Central memory CD4-positive, alpha-beta T cell (primary cell): ENCODE measurements around the gene ZSWIM7.

Source experiments
- DNase-seq: peaks from one replicate; pipeline ENCODE4 v3.0.0; 2022
- total RNA-seq, 3 experiments: gene quantifications; one replicate each; lab custom pipeline; 2026; lab: John Stamatoyannopoulos, UW

ZSWIM7 gene
- 8.5 to 26.9 (median 20.5) reads per million in 3 experiments for total RNA-seq

DNA sequence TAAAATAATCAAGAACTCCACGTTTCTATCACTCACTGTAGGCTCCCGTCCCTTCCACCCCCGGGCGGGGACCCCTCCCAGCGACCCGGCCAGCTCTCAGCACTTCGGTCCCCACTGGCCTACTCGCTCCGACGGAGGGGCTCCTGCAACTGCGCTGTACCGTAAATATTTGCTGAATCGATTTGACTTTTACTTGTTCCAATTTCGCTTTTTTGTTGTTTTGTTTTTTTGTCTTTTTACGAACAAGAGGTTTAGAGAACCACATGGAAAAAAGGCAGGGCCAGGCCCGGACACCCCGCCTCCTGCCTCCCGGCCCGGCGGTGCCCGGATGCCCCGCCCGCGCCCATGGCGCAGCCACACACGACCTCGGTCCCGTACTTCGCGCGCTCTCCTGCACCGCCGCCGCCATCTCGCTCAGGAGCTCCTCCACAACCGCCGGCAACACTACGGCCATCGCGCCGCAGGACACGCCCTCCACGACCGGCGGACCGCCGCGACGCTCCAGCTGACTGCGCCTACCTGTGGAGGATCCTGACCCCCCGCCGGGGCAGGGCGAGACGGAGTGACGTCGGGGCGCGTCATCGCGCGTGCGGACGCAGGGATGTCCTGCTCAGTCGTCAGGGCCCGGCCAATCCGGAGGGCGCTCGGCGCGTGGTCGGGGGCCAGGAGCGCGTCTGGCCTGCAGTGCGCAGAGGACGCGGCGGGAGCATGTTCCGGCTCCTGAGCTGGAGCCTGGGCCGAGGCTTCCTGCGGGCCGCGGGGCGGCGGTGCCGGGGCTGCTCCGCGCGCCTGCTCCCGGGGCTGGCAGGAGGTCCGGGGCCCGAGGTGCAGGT lies at the start of gene ZSWIM7, which contains the start of gene TTC19:
Gene ZSWIM7 (minus strand): TSS at position 564 of the 833 bp plus-strand sequence. CDS start 110 bp downstream, at position 454.
Gene TTC19 (plus strand): TSS at position 684 of the 833 bp plus-strand sequence. CDS start 25 bp downstream, at position 709.
- peak; percentile 89 for DNase-seq

- DNase-seq = no peak
These were observed 49.4 kb upstream of the ZSWIM7 start for GRCh38 chr17:16048811-16049449.

DNA sequence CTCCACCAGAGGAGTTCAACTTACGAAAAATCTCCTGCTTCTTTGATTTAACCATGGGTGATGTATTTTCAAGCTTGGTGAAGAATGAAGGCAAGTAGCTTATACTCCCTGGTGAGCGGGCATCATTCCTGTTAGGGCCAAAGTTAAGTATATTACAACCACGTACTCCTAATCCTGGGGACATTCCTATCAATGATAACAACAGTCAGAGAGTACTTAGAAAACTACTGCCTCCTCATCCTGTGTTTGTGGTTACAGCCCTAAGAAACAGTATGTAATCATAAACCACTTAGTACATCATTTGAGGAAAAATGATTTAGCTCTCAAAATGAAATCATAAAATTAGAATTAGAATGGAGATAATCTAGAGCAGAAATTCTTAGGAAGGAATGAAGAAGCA lies 47.5 kb upstream of the ZSWIM7 start:
- DNase-seq = no peak

DNA sequence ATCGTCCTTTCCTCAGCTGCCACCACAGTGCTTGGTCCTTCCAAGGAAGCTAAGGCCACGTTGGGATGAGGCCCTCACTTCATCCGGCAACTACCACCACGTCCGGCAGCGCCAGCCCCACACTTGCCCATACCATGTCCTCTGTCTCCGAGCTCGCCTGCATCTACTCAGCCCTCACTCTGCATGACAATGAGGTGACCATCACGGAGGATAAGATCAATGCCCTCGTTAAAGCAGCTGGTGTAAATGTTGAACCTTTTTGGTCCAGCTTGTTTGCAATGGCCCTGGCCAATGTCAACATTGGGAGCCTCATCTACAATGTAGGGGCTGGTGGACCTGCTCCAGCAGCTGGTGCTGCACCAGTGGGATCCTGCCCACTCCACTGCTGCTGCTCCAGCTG lies 45.0 kb upstream of the ZSWIM7 start:
- DNase-seq = no peak

DNA sequence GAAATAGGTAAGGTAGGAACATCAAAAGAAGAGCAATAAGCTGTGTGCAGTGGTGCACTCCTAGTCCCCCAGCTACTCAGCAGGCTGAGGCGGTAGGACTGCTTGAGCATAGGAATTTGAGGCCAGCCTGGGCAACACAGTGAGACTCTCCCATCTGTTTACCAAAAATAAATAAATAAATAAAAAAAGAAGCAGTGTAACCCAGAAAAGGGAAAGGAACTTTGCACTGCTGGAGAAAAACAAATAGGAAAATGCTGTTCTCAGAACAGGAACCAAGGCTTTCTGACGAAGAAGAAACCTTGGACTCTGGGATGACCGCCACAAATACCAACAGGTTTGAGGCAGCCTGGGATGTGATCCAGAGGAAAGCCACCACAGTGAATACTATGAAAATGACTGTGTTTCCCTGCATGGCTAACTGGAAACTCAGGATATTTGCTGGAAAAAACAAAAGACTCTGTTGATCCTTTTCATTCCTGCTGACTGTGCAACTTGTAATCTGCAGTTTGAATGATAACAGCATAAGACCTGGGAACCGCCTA lies 41.3 kb upstream of the ZSWIM7 start:
- no peak for DNase-seq

GRCh38 chr17:16037636-16038035 lies 38.1 kb upstream of the ZSWIM7 start:
- DNase-seq = no peak

DNA sequence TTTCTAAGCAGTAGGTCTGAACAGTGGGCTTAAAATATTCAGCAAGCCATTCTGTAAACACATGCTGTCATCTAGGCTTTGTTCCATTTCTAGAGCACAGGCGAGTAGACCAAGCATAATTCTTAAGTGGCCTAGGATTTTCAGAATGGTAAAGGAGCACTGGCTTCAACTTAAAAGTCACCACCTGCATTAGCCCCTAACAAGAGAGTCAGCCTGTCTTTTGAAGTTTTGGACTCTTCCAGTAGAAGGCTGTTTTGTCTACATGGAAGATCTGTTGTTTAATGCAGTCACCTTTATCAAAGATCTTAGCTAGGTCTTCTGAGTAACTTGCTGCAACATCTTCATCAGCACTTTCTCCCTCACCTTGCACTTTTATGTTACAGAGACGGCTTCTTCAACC lies 36.8 kb upstream of the ZSWIM7 start:
- no peak for DNase-seq

- DNase-seq = no peak
These were observed 34.3 kb upstream of the ZSWIM7 start for GRCh38 chr17:16033729-16034349.

GRCh38 chr17:16027708-16028584 lies 28.4 kb upstream of the ZSWIM7 start:
- DNase-seq = no peak

DNA sequence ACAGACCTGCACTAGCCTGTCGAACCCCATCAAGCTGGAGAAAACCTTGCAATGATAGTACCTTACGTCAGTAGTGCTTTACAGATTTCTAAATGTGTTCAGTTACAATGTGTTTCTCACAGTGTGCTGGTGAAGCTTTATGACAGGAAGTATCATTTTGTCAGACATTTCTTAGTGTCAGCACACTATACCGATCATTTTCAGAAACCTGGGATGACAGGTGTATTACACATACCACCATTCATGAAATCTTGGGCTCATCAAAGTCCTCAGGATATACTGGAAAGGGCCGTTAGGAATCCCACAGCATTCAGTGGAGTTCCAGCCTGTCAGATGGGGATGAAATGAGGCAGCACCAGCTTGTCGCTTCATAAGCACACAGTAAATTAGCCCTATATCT lies 27.4 kb upstream of the ZSWIM7 start:
- no peak for DNase-seq

DNA sequence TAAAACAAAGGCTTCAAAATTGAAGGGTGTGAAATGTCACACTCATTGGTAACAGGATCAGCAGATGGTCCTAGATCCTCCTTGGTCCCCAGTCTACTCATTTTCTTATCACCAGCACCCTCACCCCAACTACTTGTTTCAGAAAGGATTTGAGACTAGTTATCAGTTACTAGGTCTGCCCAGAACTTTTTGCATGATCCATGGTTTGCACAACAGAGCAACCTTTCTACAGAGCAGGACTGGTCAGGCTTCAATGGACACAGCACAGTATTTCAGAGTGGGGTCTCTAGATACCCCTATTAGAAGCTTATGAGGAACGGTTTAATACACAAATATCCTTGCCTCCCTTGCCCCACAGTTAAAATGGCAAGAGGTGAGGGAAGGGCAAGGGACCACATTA lies 25.7 kb upstream of the ZSWIM7 start:
- no peak for DNase-seq

- DNase-seq = no peak
These were observed 24.4 kb upstream of the ZSWIM7 start for GRCh38 chr17:16023881-16024280.

- no peak for DNase-seq
These were observed 19.8 kb upstream of the ZSWIM7 start for GRCh38 chr17:16019347-16019746.

GRCh38 chr17:16013943-16014407 lies 14.5 kb upstream of the ZSWIM7 start:
- no peak for DNase-seq

DNA sequence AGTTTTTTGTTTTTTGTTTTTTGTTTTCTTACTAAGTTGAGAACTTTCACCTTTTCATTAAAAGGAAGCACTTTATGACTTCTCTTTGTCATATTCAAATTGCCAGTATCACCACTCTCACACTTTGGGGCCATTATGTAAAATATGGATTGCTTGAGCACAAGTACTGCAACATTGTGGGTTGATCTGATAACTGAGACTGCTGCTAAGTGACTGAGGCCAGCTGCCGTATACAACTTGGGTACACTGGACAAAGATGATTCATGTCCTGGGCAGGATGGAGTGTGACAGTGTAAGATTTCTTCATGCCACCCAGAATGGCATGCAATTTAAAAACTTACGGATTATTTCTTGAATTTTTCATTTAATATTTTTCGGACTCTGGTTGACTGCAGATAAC lies 7.9 kb upstream of the ZSWIM7 start:
- no peak for DNase-seq

- DNase-seq = no peak
These were observed 6.1 kb upstream of the ZSWIM7 start for GRCh38 chr17:16005636-16006035.

- no peak for DNase-seq
These were observed 4.3 kb upstream of the ZSWIM7 start for GRCh38 chr17:16003841-16004240.

DNA sequence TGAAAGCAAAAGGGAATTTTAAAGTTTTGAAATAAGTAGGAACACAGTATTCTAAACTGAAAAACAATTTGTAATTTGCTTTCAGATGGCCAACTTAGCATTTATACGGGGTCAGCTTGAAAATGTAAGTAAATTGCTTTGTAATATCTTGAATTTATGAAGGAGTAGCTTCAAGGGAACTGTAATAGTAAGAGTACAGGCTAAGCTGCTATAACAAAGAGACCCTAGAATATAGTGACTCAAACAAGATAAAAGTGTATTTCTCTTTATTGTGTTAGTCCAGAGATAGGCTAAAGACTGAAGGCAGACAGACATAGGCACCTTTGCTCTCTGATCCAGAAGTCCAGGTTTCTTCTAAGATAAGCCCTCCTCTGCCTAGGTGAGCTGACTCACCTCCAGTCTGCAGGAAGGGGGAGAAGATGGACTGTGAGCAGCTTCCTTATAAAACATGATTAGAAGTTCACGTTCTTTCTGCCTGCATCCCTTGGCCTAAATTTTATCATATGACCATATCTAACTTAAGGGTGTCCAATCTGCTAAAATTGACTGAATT lies 3.3 kb upstream of the ZSWIM7 start:
- no peak for DNase-seq

DNA sequence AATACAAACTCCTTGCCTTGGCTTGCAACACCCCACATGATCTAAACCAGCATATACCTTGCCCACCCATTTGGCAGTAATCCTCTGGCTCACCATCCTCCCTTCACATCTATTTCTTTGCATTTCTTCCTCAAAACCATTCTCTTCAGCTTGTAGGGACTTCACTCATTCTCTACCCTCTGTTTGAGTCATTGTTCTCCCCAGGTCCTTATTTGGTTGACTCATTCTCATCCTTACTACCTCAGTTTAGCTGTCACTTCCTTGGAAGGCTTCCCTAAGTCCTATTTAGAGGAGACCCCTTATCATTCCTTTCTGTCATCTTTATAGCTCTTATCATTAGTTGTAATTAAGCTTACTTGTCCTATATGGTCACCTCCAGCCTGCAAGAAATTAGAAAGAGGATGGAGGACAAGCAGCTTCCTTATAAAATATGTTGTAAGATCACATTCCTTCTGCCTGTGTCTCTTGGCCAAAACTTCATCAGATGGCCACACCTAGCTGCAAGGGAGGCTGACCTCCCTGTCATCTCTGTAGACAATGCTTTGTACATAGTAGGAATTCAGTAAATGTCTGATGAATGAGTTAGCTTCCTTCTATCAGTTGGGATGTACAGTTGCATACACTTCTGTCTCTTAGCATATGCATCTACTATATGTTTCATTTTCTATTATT lies 1.9 kb upstream of the ZSWIM7 start:
- no peak for DNase-seq

DNA sequence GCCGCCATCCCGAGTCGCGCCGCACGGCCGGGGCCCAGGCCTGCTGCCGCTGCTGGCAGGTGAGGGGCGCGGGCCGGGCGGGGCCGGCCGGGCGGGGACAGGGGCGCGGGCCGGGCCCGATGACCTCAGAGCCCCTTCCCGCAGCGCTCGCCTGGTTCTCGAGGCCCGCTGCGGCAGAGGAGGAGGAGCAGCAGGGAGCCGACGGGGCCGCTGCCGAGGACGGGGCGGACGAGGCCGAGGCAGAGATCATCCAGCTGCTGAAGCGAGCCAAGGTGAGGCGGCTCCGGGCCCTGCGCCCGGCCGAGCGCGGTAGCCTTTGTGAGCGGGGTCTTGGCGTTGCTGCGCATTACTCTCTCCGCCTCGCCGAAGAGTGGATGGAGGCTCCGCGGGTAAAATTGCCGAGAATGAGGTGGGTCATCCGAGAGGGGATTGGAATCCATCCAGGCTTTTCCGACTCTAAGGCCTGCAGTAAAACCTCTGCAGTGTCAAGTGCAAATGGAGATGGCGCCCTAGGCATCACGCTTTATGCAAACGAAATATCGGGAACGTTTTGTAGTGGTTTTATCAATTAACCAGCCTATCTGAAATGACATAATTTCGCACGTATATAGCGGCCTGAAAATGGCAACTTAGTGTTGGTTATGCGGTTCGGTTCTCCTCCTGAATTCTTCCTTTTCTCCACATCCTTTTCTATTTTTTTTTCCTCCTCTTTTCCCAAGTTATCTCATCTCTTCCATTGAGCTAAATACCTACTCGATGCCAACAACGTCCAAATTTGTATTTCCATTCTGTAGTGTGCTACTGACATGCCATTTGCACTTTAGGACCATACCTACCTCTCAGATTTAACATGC lies 697 bp upstream of the ZSWIM7 start:
- DNase-seq = peak; percentile 30
